Thyroid gland (tissue), 4 donors: ENCODE results near the gene VARS1.

Experiments
- POLR2A ChIP-seq, 2 donors: fragments of 450-650 bp; IDR thresholded peaks; one replicate each; pipeline ENCODE4 v1.6.1; 2017; ENCODE audit warnings: antibody characterized with exemption in 2 of 2, mild to moderate bottlenecking in 2 of 2, moderate library complexity in 1 of 2
- TF ChIP-seq, protein P1 (sequence below), 6 experiments: fragments of 200-600 bp in 3 of 6; fragments of 450-650 bp in 3 of 6; sonication (generic) in 3 of 6; IDR thresholded peaks; one replicate each; pipeline ENCODE4 v1.5.1; 2016 to 2019; ENCODE audit warnings: antibody characterized with exemption in 6 of 6, mild to moderate bottlenecking in 2 of 6, inconsistent platforms in 1 of 6, moderate library complexity in 1 of 6

DNA sequence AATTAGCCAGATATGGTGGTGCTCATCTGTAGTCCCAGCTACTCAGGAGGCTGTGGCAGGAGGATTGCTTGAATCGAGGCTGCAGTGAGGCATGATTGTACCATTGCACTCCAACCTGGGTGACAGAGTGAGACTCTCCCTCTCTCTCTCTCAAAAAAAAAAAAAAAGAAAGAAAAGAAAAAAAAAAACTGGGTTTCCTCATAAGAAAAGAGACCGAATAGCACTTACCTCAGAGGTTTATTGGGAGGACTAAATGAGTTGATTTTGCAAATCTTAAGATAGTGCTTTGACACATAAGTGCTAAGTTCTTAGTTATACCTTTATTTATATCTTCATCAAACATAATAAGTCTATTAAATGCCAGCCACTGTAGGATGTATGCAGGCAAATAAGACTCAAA lies 24.7 kb downstream of the VARS1 start:
- TF ChIP-seq, protein P1, sequence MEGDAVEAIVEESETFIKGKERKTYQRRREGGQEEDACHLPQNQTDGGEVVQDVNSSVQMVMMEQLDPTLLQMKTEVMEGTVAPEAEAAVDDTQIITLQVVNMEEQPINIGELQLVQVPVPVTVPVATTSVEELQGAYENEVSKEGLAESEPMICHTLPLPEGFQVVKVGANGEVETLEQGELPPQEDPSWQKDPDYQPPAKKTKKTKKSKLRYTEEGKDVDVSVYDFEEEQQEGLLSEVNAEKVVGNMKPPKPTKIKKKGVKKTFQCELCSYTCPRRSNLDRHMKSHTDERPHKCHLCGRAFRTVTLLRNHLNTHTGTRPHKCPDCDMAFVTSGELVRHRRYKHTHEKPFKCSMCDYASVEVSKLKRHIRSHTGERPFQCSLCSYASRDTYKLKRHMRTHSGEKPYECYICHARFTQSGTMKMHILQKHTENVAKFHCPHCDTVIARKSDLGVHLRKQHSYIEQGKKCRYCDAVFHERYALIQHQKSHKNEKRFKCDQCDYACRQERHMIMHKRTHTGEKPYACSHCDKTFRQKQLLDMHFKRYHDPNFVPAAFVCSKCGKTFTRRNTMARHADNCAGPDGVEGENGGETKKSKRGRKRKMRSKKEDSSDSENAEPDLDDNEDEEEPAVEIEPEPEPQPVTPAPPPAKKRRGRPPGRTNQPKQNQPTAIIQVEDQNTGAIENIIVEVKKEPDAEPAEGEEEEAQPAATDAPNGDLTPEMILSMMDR (IDR thresholded peaks at IDR 0.05), result no peak
- no peak for TF ChIP-seq POLR2A (IDR thresholded peaks at IDR 0.05)
